GM19328 (cell line): ENCODE results near the gene MACROH2A1.
"Not testable (repeated sequence)": the region's sequence is repeated elsewhere in the genome, so short reads cannot be mapped to it uniquely, and the experiment has no call there.

Experiments used
- ATAC-seq: cut with Tn5 transposase; IDR thresholded peaks from one replicate; pipeline ENCODE4 v1.9.1; 2021; ENCODE audit warnings: mild to moderate bottlenecking, moderate library complexity; ENCODE audit not compliant: unreplicated experiment

The MACROH2A1 gene

GRCh38 chr5:135379046-135379654, 19.9 kb downstream of the MACROH2A1 start:
- ATAC-seq = no peak

DNA sequence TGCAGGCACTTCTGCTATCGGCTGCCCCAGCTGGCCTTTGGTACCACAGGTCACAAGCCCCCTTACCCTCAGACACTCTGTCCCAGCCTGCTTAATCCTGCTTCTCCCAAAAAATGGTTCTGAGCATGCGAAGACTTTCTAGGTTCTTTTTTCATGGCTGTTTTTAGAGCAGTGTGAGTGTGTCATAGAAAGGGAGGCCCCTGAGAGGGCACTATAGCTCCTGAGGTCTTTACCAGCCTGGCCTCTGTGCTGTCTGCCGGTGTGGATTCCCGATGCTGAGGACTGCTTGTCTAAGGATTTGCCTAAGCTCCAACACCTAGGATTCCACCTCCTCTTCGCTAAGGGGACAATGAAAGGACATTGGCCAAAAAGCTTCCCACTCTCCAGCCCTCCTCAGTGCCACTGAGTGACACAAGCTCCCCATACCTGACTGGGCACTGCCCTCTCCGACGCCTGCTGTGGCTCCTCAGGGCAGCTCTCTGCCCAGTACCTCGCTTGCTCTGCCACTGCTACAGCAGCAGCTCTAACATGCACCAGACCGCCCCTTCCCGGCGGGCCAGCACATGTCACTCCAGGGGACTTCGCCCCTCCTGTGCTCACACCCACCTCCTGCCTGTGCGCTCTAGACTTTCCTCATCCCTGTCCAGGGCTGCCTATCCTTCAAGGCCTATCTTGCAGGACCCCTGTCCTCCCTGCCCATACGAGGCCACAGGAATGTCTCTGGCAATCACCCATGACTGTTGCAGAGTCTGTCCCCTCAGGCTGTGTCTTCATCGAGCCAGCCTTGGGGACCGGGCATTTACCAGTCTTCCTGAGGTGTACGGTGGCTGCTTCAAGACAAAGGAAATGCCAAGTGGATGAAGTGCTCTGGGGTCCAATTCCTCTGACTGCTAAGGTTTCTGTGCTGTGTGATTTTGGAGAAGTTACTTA, 21.0 kb downstream of the MACROH2A1 start:
- no peak for ATAC-seq

DNA sequence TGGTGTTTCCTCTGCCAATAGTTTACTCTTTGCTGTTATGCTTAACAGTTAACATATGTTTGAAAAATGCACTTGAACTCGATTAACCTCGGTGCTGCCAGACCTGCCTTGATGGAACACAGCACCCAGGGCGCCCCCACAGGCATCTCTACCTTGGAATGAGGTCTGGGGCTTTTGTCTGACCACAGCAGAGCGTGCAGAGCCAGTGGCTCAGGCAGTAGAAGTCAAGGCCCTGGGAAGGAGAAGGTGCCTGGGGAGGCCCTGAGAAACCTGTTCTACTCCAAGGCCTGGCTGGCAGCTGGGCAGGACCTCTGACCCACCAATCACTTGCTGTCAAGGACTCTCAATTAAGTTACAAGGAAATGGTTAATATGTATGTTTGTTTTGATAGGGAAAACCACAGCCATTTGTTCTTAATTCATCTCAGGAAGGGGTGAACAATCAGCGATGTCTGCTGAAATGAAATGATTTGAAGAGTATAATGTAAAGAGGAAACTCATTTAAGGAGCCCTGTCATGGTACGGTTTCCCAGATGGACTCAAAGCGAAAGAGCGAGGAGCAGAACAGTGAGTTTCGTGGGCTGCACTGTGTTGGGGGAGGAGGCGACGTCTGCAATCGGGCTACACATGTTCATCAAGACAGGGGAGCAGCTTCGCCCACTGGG, 21.9 kb downstream of the MACROH2A1 start:
- ATAC-seq = no peak

DNA sequence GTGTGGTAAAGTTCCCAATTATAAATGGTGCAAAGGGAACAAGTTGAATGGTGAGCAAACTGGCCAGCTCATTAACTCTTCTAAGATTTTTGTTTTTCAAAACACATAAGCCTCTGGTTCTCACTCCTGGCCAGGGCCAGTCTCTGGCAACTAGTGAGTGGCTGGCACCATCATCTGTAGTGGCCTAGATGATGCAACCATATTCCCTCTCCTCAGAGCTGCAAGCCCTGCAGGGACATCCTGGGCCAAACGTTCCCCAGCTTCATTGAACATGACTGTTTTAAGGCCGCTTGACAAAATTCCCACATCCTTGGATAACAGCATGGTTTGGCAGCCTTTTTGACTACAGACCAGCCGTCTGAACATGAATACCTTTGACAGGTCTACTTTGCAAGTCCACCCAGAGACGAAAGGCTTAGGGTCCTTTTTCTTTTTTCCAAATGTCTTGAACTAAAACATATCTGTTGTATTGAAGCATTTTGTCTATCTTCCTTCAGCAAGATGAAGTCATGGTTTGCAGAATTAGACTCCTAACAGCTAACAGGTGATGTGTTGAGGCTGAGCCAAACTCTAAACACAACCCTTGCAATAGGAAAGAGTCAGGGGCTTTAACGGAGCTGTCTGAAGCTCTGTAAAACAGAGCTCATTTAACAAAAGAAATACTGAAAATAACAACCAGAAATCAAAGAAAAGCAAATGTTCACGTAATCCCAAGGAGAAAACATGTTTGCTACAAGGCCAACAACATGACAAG, 23.8 kb downstream of the MACROH2A1 start:
- ATAC-seq = no peak

DNA sequence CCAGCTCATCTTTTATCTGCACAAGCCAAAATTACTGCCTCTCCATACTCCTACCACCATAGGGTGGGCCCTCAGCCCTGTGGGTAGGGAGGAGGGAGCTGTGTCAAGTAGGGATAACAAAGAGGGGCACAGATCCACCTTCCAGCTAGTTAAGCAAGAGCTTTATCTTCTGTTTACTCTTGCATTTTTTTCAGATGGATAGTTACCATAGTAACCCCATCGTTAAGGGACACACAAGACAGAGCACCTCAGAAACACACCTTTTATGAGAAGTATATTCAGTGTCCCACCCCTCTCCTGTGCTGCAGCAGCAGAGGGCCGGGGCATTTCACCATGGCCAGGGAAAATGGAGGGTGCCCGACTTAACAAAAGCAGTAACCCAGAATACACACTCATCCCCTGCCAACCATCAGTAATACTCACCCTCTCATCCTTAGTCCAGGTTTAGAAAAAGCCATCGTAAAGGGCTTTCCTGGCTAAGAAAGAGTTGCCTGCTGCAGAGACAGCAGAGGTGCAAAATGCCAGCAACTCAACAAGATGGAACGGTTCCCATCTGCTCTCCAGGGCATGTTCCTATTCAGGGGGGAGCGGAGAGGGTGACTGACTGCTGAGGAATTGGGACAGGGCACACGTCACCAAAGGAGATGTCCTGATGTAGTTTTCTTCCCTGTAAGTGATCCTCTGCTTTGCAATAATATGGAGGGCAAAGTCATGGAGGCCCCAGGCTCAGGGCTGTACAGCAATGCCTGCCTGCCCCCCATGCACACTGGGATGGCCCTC, 25.1 kb downstream of the MACROH2A1 start:
- no peak for ATAC-seq

- no peak for ATAC-seq
Observed at GRCh38 chr5:135372654-135373381, 26.2 kb downstream of the MACROH2A1 start.

DNA sequence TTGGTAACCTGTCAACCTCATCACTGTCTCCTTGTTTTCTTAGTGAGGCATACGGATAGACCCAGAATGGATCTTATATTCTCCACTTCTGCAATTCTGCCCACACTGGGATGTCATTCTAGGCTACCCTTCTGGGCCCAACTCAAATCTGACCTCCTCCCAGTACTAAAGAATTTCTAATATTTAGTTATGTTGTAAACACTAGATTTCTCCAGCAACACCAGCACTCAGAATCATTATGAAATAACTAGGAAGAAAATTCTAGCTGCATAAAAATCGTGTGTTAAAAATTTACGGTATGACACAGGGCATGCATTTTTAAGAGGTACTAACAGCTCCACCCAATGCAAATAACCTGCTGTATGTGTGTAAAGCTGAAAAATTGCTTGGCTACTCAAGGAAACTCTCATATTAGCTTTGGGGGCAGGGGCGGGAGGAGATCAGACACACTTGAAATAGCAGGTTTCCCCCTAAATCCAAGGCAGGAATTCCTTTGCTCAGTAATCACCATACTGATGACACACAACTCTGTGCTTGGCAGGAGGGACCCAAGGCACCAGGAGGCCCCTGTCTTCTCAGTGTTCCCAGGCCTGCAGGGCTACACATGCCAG, 27.3 kb downstream of the MACROH2A1 start:
- no peak for ATAC-seq

GRCh38 chr5:135369952-135370351, 29.1 kb downstream of the MACROH2A1 start:
- ATAC-seq = no peak

DNA sequence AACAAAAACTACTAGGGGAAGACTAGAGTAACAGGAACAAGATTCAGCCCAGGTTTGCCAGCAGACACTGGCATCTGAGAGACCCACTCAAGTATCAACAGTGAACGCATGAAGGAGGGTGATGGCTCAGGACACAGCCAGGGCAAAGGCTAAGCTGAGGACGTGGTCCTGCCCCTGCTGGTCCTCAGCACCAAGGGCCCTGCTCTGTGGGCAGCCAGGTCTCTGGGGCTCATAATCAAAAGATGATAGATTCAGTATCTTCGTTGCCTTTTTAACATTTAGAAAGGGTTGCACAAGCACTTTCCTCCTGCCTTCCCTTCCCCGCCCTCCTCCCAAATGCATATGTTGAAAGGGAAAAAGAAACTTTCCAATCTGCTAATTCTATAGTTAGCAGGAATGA, 31.5 kb downstream of the MACROH2A1 start:
- ATAC-seq = no peak

DNA sequence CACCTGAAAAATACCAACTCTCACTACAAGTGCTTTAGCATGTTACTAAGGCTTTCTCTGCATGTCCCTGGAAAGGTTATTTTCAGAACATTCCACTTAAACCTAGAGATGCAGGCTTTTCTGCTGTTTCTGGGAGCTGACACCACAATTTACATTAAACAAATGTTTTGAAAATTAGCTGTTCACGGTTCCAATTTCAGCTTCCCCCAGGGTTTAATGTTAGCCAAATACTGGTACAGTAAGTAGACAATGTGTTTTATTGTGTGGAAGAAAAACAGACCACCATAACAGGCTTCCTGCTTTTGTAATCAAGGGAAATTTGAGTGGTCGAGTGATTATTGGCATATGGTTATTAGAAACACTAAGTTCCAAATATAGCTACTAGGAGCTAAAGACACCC, 32.0 kb downstream of the MACROH2A1 start:
- ATAC-seq = no peak

GRCh38 chr5:135365281-135365680, 33.8 kb downstream of the MACROH2A1 start:
- ATAC-seq = no peak

- ATAC-seq = no peak
Observed at GRCh38 chr5:135364421-135365262, 34.4 kb downstream of the MACROH2A1 start.

DNA sequence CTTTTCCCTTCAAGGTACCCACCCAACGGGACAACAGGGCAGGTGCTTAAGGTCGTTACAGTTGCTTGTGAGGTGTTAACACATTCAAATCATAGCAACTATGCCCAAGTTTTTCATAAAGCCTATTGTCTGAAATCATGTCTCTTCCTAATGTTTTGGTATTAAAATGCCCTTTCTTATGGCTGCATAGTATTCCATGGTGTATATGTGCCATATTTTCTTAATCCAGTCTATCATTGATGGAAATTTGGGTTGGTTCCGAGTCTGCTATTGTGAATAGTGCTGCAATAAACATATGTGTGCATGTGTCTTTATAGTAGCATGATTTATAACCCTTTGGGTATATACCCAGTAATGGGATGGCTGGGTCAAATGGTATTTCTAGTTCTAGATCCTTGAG, 35.7 kb downstream of the MACROH2A1 start:
- not testable (repeated sequence) for ATAC-seq

- ATAC-seq = no peak
Observed at GRCh38 chr5:135362102-135362501, 36.9 kb downstream of the MACROH2A1 start.

DNA sequence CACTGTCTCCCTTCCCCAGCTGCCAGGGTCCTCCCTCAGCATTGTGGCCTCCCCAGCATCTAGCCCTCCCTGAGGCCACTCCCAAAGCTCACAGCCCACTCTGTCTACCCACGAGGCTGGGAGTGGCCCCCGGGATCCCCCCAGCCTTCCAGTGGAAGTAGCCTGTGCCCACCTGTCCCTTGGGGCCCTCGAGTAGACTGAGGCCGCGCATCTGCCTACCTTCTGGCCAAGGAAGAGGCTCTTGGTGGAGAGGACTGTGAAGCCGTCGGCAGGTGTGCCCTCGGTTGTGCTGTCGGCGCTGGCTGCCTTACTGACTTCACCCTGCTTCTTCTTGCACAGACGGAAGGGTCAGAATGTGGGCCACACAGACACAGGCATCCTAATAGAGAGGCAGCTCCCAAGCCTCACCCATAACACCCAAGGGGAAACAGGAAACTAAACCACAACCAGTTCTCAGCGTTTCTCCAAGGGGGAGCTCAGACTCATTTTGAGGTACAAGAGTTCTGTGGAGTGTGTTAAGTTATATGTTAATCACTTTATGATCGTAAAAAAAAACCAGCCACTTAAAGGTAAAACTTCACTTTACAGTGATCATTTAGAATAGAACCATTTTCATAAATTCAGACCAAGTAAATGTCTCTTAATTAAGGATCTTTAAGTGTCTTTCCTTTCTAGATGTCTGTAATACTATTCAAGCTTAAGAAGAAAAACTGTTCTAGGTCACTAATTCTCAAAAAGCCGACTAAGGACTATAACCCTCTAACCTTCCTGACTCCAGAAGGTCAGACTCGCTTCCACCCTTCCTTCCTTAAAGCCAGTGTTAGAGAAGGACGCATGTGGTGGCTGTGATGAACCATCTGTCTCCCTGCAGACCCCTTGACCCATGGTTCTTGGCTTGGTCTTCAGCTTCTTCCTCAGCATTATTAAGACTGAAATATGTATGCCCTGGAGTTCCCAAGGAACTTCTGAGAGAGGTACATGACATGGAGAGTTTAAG, 38.5 kb downstream of the MACROH2A1 start:
- ATAC-seq = no peak

- no peak for ATAC-seq
Observed at GRCh38 chr5:135359374-135360165, 39.5 kb downstream of the MACROH2A1 start.
